Measurements from ENCODE around the gene ZFP30.

DNA sequence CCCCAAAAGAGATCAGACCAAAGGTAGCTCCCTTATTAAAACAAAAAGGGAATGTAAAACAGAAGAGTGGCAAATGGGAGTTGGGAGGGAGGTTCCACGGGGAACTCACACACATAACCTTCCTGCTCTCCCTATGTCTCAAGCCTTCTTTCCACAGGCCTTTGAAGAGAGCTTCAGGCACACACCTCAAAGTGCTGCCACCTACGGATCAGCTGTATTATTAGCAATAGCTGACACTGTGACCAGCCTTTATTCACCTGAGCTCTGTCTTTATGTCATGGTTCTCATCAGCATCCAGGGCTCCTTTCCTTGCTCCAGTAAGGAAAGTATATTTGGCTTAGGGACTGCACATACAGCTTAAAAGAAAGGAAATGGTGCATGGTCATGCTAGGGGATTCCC, 71.9 kb downstream of the ZFP30 start:
- no peak for TF ChIP-seq POLR2AphosphoS5 (IDR thresholded peaks at IDR 0.05; ENCODE audit: borderline replicate concordance, low read depth, low read length)
- TF ChIP-seq EZH2 (IDR thresholded peaks at IDR 0.05), result no peak
